Astrocyte (in vitro differentiated cells and primary cell): ENCODE results near the gene SAMHD1.

Source experiments
- CTCF ChIP-seq: IDR thresholded peaks from 2 replicates; pipeline ENCODE4 v1.5.1; 2011; ENCODE audit warnings: low read depth, mild to moderate bottlenecking, inconsistent platforms, low read length, moderate library complexity; ENCODE audit not compliant: insufficient read depth
- EZH2 ChIP-seq: IDR thresholded peaks from 2 replicates; pipeline ENCODE4 v1.6.1; 2012; ENCODE audit warnings: mild to moderate bottlenecking, low read length, inconsistent platforms; ENCODE audit not compliant: insufficient read depth

GRCh38 chr20:36893801-36894200 is 57.7 kb downstream of the SAMHD1 start:
- TF ChIP-seq CTCF (no peak), EZH2 (no peak)
